Upper lobe of left lung (tissue), 4 donors: Measurements from ENCODE around the gene GAA.

Experiments
- EP300 ChIP-seq, 4 donors: sonication (generic); formaldehyde crosslinking; IDR thresholded peaks; one replicate each; pipeline ENCODE4 v1.5.1; 2017; ENCODE audit warnings: antibody characterized with exemption in 4 of 4, control low read depth in 2 of 4
- TF ChIP-seq, protein P1 (sequence below), 6 experiments: fragments of 450-650 bp in 4 of 6; fragments of 200-600 bp in 2 of 6; sonication (generic) in 2 of 6; IDR thresholded peaks; one replicate each; pipeline ENCODE4 v1.5.1; 2016 to 2019; ENCODE audit warnings: antibody characterized with exemption in 6 of 6

DNA sequence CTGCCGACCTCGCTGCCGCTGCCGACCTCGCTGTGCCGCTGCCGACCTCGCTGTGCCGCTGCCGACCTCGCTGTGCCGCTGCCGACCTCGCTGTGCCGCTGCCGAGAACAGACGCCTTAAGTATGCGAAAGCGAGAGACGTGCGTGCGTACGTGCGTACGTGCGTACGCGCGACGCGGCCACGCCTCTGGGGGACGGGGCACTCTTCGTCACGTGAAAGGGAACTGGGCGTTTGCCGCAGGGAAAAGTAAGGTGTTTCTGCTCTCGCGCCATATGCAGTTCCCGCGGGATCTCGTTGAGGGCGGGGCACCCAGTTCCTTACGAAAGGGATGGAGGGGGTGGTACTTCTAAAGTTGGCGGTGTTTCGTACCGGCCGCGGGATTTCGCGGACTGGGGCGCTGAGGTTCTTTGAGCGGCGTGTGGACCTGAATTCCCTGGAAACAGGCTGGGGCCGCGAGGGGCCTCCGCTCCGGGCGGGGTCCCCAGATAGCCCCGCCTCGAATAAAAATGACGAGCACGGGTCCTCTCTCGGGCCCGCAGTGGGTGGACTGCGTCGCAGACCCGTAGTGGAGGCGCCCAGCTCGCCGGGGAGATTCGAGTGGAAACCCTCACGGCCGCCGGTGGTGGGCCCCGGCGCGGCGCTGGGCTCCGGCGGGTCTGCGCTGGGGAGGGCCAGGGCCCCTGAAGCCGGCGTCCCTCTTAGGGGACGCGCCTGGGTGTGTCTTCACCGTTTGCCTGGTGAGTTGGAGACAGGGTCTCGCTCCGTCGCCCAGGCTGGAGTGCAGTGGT, 45.8 kb downstream of the GAA start, which contains the start of gene EIF4A3:
- TF ChIP-seq, protein P1, sequence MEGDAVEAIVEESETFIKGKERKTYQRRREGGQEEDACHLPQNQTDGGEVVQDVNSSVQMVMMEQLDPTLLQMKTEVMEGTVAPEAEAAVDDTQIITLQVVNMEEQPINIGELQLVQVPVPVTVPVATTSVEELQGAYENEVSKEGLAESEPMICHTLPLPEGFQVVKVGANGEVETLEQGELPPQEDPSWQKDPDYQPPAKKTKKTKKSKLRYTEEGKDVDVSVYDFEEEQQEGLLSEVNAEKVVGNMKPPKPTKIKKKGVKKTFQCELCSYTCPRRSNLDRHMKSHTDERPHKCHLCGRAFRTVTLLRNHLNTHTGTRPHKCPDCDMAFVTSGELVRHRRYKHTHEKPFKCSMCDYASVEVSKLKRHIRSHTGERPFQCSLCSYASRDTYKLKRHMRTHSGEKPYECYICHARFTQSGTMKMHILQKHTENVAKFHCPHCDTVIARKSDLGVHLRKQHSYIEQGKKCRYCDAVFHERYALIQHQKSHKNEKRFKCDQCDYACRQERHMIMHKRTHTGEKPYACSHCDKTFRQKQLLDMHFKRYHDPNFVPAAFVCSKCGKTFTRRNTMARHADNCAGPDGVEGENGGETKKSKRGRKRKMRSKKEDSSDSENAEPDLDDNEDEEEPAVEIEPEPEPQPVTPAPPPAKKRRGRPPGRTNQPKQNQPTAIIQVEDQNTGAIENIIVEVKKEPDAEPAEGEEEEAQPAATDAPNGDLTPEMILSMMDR (IDR thresholded peaks at IDR 0.05), result peak in 4 of 6 experiments; percentile 13 to 45 (median 32)
- peak in 1 of 4 donors; percentile 94 for TF ChIP-seq EP300 (IDR thresholded peaks at IDR 0.05)
